ENCODE results near the gene TMEM80.

TMEM80 gene

DNA sequence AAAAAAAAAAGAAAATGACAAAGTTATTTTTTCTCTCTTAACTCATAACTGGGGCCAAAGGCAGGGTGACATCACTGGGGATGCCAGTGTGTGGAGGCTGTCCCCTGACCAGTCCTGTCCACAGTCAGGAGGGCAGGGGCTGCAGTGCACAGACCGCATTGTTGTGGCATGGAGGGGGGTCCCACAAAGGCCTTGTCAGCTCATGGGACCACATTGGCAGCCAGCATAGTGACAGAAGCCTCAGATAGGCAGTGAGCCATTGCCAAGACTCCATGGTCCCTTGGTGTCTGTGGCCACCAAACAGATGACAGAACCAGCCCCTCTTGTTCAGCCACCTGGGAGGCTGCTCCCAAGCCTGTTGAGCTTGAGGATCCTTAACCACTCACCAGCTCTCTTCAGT, 4.1 kb downstream of the TMEM80 start:
- no peak for DNase-seq (ENCODE audit: low read depth)

DNA sequence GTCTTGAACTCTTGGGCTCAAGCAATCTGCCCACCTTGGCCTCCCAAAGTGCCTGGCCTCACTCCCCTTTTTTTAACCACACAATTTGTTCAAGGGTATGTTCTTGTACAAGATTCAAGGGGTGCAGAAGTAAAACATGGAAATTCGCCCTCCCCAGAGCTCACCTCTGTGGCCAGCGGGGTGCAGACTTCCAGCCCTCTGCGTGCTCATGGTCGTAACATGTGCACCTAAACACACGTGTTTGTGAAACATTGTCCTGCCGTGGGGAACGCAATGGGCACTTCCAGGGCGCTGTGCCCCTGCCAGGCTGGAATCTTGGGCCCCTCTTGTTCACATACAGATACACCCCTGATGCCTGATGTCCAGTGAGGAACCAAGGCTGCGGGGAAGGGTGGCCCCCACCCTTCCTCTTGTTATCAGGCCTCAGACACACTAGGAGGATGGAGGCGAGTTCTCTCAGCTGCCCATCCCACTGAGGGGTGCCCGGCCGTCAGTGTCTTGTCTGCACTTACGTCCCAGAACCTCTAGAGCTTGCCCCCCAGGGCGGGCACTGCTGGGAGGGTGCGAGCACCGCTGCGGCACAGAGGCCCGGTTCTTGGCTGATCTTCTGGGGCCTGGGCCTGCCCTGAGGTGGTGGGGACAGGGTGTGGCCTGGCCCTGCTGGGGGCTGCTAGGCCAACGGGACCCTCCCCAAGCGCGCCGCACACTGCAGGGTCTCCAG, 6.3 kb downstream of the TMEM80 start:
- no peak for DNase-seq (ENCODE audit: low read depth)

DNA sequence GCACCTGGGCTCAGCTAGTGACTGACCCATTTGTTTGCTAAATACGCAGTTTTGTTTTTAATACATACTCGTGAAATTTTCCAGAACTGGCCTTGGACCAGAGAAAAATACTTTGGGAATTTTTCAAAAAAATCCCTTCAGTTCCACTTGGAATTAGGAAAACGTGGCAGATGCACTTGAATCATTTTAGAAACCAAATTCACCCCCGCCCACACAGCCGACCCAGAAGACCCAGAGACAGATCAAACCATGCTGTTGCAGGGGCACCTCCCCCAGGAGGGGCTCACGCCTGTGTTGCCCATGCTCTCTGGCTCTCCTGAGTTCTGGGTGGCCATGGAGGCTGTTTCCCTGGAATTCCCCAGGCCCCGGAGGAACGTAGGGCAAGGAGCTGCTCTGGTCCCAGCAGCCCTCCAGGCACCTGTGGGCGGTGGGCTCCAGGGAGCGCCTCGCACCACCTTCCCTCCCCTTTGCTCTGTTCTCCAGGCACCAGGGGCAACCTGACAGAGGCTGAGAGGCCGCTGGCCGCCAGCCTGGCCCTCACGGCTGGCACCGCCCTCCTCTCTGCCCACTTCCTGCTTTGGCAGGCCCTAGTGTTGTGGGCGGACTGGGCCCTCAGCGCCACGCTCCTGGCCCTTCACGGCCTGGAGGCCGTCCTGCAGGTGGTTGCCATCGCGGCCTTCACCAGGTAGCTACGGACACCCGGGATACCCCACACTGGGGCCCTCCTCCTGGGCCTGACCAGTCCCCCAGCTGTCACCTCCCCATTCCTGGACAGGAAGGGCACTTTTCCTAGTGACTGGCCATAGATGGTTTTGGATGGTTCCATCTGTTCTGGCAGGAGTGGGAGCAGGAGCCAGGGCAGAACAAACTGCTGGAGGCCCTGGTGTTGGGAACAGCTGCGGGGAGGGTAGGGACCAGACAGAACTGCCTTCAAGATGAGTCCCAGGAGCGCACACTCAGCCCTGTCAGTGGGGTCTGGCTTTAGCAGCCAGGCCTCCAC, 7.1 kb downstream of the TMEM80 start:
- DNase-seq (ENCODE audit: low read depth): no peak

DNA sequence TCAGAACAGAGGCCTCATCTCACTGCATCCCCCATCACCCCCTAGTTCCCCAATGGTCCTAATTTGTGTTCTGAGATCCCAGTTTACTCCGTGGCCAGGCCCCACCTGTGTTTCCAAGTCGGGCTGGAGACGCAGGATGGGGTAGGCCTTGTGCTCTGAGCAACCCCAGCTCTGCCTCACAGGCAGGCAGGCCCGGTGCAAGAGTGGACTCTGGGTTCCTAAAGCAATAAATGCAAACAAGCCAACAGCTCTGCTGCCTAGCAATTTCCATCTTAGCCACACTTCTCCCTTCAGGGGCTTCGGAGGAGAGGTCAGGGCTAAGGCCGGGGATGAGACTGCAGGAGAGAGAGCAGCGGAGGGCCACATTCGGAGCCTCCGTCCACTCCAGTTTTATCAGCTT, 7.9 kb downstream of the TMEM80 start:
- DNase-seq (ENCODE audit: low read depth): no peak

DNA sequence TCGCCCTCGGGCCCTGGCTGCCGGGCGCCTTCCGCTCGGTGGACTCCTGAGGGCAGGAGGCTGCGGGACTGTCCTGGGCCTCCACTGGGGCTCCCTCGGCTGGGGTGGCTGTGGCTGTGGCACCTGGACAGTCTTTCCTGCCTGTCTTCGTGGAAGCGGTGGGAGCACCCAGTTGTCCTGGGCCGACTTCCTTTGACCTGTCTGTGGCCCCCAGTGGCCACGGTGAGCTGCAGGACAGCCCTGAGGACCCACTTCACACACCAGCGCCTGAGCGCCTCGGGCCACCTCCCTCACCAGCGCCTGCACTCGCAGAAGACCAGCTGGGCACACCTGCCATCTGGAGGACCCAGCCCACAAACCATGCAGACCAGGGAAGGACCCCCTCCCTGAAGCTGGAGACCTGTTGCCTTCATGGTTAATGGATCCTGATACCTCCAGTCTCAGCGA, 8.6 kb downstream of the TMEM80 start:
- no peak for DNase-seq (ENCODE audit: low read depth)

DNA sequence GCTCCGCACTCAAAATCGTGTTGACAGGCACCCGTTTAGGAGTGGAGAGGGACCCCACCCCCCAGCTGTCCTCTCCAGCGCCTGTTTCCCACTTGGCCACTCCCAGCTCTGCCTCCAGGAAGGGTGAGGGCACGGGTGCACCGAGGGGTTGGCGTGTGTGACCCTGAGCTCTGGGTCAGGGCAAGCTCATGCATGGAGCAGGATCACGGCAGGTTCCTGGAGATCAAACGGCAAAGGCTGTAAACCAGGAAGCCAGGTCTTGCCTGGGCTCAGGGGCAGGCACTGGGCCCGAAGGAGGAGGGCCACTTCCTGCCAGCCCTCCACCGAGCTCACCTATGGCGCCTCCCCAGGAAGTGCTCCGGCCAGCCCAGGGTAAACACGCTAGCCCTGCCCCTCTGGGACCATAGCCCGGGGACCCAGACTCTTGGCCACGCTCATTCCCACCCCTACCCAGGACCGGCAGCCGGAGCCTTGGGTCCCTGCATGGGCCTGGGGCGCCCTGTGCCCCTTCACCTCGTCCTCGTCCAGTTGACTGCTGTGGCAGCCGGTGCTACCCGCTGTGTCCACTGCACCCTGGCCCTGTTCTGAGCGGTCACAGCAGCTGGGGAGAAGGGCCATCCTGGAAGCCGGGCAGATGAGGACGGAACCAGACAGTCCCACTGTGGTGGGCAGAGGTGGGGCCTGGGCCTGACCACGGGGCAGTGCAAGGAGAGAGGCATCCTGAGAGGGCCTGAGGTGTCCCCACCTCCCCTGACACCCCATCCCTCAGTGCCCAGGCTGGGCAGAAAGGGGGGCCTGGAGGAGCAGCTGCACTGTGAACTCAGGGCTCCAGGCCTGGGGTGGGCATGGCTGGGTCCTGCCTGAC, 9.4 kb downstream of the TMEM80 start:
- DNase-seq (ENCODE audit: low read depth): no peak

DNA sequence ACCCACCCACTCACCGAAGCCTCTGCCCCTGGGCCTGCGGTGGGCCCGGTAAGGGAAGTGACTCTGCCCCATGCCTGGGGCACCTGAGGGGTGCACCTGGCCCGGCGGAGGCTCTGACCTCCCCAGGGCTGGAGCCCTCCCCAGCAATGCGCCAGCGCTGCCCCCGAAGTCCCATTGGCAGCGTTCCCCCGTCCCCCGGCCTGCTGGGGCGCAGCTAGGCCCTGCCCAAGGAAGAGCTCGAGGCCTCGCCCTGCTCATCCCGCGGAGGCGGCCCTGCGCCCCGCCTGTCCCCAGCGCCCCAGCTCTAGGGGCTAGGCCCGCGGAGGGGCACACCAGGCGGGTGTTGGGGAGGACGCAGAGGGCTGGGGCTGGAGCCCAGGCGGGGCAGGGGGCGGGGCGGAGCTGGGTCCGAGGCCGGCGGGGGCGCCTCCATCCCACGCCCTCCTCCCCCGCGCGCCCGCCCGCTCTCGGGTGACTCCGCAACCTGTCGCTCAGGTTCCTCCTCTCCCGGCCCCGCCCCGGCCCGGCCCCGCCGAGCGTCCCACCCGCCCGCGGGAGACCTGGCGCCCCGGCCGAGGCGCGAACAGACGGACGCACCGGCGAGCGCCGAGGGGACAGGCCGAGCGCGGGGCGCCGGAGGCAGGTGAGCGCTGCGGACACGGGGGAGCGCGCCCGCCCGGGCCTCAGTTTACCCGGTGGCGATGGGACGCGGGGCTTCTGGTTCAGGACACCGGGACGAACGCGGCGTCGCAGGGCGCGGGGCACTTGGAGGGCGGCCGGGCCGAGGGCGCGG, 10.2 kb downstream of the TMEM80 start, which contains the start of gene EPS8L2:
Gene EPS8L2, plus strand, starts transcription at position 586 of the 793 bp plus-strand sequence. CDS start 3,177 bp downstream, outside the sequence.
- no peak for DNase-seq (ENCODE audit: low read depth)

DNA sequence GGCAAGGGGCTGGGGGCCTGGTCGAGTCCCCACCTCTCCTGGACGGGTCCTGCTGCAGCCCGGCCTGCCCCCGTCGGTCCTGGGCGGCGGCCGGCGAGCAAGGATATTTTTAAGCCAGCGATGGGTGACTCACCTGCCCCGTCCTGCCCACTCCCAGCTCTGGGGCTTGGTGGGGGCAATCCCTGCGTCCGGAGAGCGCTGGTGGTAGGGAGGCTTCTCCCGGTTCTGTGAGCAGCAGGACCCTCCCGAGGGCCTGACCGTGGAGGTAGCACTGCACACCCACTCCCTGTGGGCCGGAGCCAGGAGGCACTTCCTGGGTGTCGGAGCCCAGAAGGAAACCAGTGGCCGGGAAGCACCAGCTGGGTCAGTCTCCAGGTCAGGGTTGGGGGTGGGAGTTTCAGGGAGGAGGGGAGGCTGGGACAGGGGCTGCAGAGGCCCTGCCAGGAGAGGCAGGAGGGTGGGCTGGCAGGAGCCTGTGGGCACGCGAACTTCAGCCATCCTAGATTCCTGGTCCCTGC, 10.9 kb downstream of the TMEM80 start:
- DNase-seq (ENCODE audit: low read depth): no peak

DNA sequence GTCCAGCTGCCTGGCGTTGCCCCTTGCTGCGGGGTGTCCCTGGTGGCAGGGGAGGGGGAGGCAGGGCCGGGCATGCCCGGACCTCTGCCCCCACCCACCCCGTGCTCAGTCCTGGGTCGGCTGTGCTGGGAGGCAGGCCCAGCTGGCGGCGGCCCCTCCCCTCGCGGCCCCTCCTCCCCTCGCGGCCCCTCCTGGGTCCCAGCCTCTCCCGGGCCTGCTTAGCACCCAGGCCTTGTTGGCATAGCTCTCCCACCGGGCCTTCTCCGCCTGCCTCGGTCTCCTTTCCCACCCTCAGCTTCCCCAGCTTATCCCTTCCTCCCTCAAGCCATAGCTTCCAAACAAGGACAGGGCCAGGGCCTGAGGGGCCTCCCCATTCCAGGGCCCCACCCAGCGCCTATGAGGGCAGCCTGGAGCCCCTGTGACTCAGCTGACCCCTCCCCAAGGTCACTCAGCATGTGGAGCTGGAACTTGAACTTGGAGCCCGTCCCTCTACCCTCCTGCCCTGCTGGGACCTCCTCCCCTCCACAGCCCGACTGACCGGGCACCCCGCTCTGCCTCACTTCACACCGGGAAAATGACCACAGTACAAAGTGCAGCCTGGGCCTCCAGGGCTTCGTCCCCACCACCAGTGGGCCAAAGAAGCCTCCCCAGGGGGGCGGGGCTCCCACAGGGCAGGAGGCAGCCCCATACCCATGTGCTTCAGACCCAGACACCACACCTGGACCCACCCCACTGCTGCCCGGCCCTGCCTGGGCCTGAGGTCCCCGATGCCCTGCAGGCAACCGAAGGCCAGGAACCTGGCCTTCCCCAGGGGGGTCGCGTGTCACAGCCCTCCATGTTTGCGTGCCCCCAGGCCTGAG, 11.6 kb downstream of the TMEM80 start:
- DNase-seq (ENCODE audit: low read depth): no peak

DNA sequence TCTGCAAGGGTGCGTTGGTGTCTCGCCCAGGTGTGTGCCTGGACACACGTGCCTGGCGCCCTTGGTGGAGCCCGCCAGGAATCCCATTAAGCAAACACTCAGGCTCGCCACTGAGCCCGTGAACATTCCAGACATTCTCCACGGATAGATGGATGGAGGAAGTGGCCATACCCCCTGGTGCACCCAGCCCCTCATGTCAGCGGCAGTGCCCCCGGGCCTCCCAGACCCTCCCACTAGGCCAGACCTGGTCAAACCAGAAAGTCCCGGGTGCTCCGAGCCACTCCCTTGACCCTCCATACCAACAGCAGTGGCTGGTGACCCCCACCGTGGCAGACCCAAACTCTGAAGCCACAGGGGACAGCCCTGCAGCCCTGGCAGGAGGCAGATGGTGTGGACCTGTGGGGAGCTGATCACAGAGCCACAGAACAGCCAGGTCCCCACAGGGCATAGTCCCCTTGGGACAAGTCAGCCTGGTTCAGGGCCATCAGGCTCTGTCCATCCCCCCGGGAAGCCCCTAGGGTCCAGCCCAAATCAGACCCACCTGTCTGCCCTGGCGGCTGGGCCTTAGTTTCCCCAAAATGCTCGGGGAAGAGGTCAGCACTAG, 12.3 kb downstream of the TMEM80 start:
- no peak for DNase-seq (ENCODE audit: low read depth)

DNA sequence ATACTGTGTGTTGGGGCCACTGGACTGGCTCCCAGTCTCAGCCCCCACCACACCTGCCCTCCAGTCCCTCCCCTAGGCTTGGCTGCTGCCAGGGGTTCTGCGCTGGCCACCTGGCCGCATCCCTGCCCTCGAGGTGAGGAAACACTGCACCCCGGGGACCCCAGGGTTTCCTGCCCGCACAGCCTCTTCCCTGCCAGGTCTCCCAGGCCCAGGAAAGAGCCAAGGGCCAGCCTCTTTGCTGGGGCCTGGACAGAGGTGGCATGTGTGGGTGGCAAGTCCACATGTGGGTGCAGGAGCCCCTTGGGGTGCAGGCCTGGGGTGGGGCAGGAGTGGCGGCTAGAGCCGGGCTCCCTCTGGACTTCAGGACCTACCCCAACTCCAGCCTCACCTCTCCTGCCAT, 12.9 kb downstream of the TMEM80 start:
- no peak for DNase-seq (ENCODE audit: low read depth)

DNA sequence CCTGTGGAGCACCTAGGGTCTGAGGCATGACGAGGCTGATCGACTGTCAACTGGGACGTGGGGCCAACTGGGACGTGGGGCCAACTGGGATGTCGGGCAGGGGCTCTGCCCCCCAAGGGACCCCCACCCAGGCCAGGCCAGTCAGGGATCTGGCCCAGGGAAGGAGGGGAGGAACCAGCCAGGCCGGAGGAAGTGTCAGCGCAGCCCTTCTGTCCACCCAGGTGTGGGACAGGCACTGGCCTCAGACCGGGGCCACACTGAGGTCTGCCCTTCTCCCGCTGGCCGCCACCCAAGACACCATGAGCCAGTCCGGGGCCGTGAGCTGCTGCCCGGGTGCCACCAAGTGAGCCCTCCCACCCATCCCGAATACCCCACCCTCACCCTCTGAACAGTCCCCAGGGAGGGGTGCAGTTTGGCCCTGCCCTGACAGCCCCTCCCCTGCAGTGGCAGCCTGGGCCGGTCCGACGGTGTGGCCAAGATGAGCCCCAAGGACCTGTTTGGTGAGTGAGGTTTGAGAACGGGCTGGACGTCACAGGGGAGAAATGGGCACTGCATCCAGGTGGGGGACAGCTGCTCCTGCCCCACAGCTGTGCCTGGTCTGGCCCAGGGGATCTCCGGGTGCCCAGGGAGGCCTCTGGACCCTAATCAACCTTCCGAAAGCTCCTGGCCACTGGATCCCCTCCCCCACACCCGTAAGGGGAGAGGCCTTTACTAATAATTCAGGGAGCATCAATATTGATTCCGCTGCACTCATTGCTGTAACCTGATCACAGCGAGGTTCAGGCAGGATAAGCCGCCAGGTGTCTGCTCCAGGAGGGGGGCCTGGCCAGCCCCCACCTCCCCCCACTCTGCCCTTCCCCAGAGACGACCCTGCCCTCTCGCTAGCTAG, 13.7 kb downstream of the TMEM80 start:
- no peak for DNase-seq (ENCODE audit: low read depth)

DNA sequence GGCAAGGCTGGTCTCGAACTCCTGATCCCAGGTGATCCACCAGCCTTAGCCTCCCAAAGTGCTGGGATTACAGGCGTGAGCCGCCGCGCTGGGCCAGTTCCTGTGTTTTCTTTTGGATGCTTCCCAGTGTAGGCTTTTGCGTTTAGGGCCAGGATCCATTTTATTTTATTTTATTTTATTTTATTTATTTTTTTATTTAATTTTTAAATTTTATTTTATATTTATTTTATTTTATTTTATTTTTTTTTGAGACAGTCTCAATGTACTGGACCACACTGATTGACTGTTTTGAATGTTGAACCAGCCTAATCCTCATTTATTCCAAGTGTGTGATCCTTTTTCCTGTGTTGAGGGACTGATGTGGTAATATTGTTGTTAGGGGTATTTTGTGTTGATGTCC, 18.8 kb downstream of the TMEM80 start:
- DNase-seq (ENCODE audit: low read depth): no peak

DNA sequence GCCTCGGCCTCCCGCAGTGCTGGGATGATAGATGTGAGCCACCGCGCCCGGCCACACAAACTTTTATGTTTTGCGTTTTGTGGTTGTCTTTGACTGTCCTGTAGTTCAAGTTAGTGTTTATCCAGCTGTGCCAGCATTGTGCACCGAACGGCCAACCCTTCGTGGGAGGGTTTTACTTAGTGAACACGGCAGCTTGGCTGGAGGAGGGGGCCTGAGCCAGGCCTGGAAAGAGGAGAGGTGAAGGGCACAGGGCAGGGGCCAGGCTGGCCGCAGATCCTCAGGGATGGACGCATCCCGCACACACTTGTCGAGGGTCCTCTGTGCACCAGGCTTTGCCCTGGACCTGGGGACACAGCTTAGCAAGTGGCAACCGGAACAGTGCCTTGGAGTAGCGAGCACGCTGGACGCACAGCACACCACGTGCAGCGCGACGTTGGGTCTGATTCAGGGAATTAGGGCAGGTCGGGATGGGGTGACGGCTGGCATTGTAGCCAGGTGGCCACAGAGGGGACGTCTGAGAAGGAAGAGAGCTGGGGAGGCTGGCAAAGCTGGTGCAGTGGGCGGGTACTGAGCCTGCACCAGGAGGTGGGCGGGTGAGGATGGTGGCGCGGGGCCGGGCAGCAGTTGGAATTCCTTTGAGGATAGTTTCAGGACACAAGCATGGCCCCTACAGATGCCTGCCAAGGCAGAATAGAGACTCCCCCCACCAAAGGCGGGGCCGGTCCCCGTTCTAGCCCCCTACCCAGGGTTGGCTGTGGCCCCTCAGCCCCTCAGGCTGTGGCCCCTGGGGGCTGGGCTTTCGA, 23.8 kb downstream of the TMEM80 start:
- no peak for DNase-seq (ENCODE audit: low read depth)

DNA sequence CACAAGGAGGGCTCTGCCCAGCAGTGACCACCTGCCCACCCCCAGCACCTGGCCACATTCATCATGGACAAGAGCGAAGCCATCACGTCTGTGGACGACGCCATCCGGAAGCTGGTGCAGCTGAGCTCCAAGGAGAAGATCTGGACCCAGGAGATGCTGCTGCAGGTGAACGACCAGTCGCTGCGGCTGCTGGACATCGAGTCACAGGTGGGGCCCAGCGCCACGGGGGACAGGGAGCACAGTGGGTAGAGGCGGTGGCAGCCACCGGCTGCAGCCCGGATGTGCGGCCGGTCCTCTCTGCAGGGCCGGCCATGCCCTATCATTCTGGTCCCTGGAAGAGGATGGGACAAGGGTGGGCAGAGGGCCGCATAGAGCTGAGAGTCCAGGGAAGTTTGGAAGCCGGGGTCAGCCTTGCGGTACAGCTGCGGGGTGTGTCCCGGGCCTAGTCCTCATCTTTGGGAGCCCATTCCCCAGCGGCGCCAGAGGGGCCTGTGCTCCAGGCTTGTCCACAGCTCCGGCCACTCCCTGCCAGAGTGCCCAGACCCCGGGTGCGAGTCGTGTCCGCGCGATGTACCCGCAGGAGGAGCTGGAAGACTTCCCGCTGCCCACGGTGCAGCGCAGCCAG, 24.5 kb downstream of the TMEM80 start:
- DNase-seq (ENCODE audit: low read depth): no peak

DNA sequence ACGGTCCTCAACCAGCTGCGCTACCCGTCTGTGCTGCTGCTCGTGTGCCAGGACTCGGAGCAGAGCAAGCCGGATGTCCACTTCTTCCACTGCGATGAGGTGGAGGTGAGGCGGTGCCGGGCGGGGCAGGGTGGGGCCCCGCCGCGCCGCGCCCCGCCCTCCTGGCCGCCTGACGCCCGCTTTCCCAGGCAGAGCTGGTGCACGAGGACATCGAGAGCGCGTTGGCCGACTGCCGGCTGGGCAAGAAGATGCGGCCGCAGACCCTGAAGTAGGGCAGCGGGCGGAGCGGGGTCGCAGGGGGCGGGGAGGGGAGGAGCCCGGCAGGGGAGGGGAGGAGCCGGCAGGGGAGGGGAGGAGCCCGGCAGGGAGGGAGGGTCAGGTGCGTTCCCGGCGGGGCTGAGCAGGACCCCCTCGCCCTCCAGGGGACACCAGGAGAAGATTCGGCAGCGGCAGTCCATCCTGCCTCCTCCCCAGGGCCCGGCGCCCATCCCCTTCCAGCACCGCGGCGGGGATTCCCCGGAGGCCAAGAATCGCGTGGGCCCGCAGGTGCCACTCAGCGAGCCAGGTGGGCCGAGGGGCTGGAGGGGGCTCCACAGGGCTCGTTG, 25.1 kb downstream of the TMEM80 start:
- no peak for DNase-seq (ENCODE audit: low read depth)

DNA sequence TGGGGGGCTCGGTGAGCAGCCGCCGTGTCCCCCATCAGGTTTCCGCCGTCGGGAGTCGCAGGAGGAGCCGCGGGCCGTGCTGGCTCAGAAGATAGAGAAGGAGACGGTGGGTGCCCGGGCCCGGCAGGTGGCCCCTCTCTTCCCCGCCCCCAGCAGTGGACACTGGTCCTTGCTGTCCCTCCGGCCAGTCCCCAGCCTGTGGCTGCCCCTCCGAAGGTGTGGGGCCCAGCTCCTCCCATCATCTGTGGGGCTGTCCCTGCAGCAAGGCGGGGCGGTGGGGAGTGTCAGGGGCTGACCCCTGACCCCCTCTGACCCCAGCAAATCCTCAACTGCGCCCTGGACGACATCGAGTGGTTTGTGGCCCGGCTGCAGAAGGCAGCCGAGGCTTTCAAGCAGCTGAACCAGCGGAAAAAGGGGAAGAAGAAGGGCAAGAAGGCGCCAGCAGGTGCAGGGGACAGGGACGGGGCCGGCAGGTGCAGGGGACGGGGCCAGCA, 25.7 kb downstream of the TMEM80 start:
- no peak for DNase-seq (ENCODE audit: low read depth)
